Stimulated activated CD8-positive, alpha-beta memory T cell treated with anti-CD3 and anti-CD28 coated beads, Interleukin-15, amount 100 ng/mL, for 48 hours (primary cell): ENCODE measurements around the gene BDKRB2.

ENCODE experiments used
- DNase-seq, 2 donors: peaks; one replicate each; pipeline ENCODE4 v3.0.0-alpha.2; 2020; ENCODE audit warnings: low read depth in 2 of 2

The BDKRB2 gene

DNA sequence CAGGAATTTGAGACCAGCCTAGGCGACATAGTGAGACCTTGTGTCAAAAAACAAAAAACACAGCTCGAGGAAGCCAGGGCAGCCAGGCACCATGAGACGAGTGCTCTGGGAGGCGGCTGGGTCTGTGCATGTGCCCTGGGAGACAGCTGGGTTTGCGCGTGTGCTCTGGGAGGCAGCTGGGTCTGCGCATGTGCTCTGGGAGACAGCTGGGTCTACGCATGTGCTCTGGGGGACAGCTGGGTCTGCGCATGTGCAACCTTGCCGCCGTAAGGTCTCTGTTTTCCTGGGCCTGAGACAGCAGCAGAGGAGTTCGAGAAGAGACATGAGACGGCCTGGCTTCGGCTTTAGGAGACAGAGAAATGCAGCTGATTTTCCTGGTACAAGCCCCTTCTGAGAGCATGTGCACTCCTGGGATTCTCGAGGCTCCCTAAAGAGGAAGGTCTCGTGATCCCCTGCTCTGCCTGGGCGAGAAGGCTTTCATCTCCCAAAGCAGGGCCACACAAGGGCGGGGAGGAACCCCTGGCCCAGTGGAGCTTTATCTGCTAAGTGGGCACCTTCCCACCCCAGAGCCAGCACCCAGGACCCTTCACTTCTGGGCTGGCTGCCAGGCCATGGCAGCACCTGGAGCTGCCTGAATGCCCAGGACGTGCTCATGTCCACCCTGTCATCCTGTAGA is 47.8 kb downstream of the BDKRB2 start:
- DNase-seq: no peak

DNA sequence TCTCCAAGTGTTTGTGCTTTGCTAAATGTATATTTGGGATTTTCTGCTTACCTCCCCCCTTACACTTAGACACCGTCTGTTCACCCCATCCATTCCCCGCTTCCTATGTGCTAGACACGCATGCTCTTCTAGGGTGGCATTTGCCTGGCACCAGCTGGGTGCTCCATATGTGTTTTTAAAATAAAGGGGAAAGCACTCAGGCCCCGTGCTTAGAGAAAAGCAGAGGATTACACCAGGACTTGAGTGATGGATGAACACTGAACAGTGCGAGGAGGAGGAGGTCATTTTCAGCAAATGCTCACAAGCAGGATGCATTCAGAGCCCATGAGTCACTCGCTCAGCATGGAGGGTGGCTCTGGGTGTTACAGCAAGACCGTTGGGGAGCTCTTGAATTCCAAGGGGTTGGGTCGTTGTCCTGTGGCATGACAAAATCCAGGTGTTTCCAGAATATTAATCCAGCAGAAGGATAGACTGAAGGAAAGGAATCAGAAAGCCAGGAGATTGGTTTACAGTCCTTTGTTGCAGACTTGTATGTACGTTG is 48.4 kb downstream of the BDKRB2 start:
- DNase-seq: no peak

DNA sequence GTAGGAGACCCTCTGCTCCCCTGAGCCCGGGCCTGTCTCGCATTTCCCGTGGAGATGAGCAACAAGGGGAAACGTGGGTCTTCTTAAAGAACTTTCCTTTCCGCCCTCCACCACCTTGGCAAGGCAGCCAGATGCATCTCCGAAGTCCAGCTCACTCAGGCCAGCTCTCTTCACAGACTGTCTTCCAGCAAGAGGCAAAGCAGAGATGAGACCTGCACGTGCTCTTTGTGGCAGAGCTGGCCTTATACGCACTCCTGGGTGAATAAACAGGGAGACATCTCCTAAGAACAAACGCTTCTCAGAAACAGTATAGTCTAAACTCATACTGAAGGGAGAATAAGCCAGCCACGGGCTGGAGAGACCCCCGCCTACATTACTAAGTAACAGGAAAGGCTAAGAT is 50.0 kb downstream of the BDKRB2 start:
- DNase-seq: no peak

DNA sequence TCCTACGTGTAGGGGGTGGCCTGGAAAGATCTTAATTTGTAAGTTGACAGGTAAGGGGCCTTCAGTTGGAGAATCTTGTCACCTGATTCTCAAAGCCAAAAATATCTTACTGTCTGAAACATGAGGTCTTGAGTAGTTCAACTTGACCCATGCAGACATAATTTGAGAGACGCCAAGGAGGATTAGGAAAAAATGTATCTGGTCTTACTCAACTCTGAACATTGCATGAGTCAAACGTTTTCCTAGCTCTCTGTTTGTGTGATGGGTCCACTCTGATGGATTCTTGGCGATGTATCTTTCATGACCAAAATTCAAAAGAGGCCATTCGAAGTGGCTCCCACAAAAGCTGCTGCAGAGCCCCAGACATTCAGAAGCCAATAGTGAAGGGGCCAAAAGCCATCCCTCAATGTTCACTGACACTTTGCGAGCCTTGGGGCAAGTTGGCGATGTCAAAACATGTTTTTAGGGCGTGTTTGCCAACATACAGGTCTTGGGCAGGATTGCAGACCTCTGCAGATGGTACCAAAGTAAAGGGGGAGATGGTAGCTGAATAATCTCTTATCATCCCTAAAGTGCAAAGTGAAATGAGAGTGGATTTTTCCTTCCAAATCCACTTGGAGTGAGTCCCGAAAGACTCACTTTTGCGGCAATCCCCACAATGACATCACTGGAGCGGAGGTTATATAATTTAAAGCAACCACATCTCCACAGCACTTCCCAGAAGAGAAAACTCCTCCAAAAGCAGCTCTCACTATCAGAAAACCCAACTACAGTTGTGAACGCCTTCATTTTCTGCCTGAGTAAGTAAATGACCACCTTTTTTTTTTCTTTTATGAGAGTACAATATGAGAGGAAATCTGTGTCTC is 51.1 kb downstream of the BDKRB2 start, which contains the start of gene BDKRB1:
BDKRB1 (plus strand) TSS at position 710 of the 866 bp plus-strand sequence. CDS start 7,473 bp downstream, outside the sequence.
- DNase-seq: no peak

DNA sequence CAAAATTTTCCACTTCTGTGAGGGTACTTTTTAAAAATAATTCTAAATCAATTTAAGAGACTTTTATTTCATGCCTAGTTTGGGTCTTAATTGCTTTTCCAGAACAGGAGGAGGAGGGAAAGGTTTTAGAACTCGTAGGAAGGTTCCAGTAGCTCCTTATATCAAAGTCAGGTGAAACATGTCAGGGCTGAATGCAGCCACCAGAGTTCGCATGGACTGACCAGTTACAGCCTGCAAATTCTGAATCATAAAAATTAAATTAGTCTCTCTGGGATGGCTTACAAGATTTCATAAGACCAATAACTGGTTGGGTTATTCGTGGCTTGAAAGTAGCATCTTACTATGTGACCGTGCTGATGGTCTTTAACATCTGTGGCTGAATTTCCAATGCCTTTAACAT is 51.8 kb downstream of the BDKRB2 start:
- DNase-seq: no peak

DNA sequence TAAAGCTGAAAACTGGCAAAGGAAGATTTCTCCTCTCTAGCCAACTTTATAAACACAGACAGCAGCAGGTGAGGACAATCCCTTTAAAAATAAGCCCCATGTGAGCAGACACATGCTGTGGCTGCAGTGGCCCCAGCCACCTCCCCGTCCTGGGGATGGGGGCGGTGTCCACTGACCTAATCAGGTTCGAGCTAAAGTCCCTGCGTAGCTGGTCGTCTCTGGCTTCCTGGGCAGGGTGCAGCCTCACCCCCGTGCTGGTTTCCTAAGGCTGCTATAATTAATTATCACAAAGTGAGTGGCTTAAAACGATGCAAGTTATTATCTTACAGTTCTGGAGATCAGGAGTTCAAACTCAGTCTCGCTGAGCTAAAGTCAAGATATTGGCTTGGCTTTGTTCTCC is 52.4 kb downstream of the BDKRB2 start:
- no peak for DNase-seq

DNA sequence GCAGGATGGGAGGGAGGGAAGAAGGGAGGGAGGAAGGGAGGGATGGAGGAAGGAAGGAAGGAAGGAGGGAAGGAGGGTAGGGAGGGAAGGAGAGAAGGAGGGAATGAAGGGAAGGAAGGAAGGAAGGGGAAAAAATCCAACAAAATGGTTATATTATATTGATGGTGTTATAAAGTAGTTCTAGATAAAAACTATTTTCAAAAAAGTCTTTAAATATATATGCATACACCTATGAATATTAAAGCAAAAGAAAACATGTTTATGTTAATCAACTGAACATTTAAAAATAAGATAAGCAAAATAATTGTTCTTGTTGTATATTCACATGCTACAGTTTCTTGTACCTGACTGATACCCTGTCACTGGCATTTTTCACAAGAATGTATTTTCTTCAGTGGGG is 53.3 kb downstream of the BDKRB2 start:
- DNase-seq: no peak

DNA sequence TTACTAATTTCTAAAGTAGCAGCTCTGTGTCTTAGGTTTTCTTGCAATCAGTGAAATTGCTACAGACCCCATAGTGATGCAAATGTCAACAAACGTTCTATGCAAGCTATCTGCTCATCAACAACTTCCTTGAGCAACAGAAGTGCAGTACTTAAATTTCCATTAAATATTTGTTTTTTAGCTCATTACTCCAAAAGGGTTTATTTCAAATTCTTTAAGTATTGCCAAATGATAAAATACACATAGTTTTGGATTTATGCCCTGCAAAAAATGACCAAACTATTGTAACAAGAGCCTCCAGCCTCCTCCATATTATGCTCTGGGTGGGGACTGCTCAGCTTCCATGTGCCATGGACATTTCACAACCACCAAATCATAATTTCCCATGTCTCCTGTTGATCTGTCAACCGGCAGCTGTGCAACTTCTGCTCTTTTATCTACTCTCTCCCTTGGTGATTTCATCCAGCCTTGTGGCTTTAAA is 55.7 kb downstream of the BDKRB2 start:
- DNase-seq: no peak

DNA sequence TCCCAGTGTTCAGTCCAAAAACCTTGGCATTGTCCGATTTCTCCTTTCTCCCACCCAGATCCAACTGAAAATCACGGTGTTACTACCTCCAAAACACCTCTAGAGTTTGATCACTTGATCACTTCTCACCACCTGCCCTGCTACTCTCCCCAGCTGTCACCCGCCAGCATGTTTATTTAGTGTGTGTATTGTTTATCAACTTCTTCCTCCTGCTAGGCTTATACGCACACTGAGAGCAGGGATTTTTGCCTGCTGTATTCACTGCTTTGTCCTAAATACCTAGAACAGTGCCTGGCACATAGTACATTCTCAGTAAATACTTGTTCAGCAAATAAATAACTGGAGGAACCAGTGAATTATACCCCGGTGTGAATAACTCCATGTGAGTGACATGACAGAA is 56.4 kb downstream of the BDKRB2 start:
- DNase-seq: no peak

DNA sequence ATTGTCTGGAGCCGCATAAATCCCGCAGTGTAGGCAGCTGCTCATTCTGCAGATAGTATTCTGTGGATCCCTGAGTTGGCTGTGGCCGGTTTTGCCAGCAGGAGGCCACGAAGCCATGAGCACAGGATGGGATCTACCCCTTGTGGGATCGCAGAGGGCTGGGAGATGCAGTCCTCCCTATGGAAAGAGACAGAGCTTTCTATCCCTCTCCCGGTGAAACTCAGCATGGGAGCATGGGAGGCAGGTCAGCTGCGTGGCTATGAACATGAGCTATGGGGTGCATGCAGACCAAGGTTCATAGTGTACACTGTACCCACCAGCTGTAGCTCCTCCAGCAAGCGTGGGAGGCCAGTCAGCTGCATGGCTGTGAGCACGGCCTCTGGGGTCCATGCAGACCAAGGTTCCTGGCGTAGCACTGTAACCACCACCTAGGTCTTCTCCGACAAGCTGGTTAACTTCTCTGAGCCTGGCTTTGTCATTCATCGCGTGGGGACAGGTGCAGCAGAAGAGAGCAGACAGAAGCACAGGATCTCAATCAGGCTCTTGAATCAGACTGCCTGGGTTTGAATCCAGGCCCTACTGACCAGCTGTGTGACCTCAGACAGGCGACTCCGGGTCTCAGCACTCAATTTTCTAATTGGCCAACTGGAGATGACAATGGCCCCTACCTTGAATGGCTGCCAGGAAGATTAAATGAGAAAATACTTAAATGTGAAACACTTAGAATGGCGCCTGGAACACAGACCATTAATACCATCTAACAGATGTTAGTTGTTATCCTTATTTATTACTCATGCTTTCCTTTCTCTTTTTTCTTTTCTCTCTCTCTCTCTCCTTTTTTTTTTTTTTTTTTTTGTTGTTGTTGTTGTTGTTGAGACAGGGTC is 57.4 kb downstream of the BDKRB2 start:
- no peak for DNase-seq

DNA sequence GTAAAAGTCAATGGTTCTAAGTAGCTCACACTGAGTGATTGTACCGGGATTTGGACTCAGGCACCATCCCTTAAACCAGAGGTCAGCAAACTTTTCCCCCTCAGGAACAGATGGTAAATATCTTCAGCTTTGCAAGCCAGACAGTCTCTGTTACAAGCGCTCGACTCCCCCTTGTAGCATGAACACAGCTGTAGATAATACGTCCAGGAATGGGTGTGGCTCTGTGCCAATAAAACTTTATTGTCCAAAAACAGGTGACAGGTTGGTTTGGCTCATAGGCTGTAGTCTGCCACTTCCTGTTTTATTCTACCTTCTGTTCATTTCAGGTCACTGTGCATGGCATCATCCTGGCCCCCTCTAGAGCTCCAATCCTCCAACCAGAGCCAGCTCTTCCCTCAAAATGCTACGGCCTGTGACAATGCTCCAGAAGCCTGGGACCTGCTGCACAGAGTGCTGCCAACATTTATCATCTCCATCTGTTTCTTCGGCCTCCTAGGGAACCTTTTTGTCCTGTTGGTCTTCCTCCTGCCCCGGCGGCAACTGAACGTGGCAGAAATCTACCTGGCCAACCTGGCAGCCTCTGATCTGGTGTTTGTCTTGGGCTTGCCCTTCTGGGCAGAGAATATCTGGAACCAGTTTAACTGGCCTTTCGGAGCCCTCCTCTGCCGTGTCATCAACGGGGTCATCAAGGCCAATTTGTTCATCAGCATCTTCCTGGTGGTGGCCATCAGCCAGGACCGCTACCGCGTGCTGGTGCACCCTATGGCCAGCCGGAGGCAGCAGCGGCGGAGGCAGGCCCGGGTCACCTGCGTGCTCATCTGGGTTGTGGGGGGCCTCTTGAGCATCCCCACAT is 58.9 kb downstream of the BDKRB2 start:
- DNase-seq: no peak

DNA sequence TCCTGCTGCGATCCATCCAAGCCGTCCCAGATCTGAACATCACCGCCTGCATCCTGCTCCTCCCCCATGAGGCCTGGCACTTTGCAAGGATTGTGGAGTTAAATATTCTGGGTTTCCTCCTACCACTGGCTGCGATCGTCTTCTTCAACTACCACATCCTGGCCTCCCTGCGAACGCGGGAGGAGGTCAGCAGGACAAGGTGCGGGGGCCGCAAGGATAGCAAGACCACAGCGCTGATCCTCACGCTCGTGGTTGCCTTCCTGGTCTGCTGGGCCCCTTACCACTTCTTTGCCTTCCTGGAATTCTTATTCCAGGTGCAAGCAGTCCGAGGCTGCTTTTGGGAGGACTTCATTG is 59.5 kb downstream of the BDKRB2 start:
- no peak for DNase-seq

DNA sequence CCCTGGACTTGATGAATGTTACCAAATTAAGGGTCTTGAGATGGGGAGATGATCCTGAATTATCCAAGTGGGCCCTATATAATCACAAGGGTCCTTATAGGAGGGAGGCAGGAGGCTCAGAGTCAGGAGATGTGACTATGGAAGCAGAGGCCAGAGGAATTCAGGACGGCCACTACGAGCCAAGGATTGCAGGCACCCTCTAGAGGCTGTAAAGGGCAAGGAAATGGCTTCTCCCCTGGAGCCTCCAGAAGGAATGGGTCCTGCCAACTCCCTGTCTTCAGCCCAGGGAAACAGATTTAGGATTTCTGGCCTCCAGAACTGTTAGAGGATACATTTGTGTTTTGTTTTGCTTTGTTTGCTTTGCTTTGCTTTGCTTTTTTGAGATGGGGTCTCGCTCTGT is 60.2 kb downstream of the BDKRB2 start:
- DNase-seq: no peak

DNA sequence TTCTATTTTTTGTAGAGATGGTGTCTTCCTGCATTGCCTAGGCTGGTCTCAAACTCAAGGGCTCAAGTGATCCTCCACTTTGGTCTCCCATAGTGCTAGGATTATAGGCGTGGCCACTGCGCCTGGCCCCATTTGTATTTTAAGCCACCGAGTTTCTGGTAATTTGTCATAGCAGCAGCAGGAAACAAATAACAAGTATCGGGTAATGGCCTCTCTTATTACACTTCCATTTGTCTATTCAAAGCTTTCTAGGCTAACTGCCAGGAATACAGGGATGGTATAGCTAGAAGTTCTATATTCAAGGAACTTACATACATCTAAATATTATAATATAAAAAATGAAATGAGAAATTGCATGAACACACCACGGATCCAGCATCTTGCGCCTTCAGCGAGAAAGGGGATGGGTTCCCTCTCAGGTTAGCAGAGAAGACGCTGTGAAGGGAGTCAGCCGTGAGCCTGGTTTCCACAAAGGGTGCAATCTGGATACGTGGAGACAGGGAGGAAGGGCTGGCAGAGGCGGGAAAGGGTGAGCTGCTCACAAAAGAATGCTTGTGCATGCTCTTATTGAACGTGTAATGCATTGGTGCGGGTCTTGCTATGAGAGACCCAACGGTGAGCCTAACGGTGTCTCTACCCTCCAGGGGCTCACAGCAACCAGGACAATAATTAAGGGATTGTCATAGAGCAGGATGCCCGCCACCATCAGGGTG is 60.9 kb downstream of the BDKRB2 start:
- DNase-seq: no peak

DNA sequence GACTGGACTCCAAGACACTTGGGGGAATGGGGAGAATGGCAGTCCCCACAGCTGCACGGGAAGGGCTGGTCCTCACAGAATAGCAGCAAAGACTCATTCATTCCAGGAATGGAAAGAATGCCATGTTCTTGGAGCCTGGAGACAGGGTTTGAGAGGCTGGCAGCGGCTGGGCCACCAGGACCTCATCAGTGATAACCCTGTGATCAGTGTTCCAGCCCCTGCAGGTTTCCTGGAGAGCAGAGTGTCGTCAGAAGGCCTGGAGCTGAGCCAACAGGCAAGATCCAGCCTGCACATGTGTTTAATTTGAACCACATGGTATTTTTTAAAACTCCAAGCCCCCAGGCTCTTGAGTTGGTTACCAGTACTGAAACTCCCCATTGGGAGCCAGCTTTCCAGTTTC is 62.7 kb downstream of the BDKRB2 start:
- no peak for DNase-seq

DNA sequence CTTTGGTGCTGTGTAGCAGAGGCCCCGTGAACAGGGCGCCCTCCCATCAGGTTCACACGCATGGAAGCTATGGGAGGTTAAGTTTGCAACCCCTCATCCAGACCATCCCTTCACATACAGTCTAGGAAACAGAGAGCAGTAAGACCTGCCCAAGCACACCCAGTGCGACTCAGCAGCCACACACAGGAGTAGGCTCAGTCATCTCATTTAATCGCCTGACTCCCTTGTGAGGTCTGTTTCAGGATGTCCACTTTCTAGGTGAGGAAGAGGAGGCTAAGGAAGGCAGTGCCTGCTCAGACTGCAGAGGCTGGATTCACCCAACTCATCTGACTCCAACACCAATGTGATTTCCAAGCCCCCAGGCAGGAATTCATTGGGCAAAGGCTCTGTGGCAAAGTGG is 63.3 kb downstream of the BDKRB2 start:
- DNase-seq: no peak

DNA sequence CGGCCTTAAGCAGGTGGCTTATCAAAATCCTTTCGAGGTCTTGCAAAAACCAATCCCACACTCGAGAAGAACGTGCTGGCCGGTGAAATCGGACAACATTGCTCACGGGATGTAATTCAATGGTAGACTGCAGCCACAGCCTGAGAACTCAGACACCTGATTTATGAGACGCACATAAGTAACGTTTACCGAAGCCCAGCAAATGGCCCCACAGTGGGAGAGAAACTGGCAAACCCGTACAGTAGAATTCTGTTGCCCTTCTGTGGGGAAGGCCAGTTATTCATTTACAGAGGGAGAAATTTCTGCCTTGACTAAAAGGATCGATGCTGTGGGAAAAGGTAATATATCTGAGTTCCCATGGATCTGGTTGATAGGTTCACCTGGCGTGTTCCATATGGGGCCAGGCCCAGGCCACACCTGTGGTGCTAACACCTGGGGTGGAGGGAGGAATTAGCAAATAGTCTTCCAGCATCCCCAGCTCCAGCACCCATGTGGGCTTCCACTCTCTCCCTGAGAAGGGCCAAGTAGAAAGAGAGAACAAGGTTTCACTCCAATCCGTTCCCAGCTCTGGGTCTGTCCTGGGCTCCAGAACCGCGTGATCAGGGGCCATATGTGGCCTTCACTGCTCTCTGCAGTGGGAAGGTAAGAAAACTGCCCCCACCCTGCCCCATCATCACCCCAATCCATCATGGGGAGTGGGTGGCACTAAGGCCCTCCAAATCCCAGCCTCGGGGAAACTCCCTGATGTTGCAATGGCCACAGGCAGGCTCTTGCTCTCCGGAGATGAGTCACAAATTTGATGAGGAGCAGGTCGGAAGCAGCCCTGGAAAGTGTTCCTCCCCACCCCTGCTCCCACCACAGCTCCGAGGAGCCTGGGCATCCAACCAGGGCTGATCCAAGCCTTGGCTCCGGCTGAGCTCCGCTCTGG is 64.1 kb downstream of the BDKRB2 start:
- no peak for DNase-seq

DNA sequence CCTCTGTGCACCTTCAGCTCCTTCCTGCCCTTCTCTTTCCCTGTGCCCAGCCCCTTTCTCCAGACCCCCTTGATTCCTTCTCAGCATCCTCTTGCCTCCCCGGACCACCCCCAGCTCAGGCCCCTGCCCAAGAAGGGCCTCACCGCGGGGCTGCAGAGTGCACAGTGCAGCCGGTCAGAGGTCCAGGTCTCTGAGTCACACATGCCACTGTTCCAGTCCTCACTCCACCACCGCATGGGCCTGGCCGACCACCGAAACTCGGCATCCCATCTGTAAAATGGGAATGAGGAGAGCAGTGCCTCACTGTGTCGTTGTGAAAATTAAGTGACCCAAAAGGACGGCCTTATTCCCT is 64.7 kb downstream of the BDKRB2 start:
- DNase-seq: no peak
